HG03280 (cell line): ENCODE measurements around the gene NR0B2.
"Not testable (repeated sequence)": the region's sequence is repeated elsewhere in the genome, so short reads cannot be mapped to it uniquely, and the experiment has no call there.

Experiments used
- ATAC-seq: cut with Tn5 transposase; IDR thresholded peaks from one replicate; pipeline ENCODE4 v1.9.1; 2021; ENCODE audit warnings: mild to moderate bottlenecking, moderate library complexity; ENCODE audit not compliant: unreplicated experiment

Gene NR0B2

DNA sequence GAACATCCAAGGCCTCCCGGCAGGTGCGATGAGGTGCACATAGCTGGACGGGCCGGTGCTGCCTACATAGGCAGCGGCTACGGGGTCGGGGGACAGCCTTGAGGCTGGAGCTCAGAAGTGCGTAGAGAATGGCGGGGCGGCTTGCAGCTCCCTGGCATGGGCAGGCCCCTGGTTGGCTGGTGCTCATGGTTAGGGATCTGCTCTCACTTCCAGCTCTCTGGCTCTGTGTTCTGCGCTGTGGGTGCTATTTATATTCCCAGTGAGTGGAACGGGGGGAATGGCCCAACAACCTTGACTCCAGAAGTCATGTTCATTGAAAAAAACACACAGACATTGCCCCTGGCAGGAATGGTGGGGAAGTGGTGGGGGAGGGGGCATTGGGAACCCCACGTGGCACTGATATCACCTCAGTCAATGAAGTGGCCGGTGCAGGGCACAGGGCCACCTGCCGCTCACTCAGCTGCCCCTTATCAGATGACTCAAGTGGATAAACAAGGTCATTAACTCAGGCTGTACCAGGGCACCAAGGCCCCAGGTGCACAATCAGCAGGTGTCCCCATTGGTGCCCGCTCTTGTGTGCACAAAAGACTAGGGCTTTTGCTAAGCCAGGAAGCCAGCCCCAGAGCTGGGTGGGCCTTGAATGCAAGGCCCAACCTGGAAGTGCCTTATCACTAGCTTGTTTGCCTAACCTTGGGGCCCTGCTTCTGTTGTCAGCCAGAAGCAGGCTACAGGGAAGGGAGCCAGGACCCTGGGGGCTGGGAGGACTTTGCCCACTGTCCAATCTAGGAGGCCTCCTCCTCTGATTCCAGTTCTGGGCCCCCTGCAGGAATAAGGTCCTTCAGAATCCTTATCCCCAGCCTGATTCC is at the start of gene NR0B2:
TSS of gene NR0B2 (minus strand) at position 222 of the 866 bp plus-strand sequence. CDS start at position 187, 35 bp downstream.
- no peak for ATAC-seq

DNA sequence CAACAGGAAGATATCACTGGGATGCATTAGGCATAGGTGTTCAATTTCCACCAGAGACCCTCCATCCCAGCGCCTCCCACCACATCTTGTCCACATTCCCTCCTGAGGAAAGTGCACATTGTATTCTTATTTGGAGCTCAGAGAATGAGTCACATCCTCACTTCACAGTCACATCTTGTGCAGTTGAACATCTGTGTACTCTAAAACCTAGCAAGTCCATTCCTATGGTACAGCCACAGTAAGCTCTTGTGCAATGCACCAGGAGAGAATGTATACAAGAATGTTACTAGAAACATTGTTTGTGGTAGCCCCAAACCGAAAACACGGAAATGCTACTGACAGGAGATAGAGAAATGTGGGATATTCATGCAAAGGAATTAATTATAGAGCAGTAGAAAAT is 48.1 kb upstream of the NR0B2 start:
- ATAC-seq, result no peak

DNA sequence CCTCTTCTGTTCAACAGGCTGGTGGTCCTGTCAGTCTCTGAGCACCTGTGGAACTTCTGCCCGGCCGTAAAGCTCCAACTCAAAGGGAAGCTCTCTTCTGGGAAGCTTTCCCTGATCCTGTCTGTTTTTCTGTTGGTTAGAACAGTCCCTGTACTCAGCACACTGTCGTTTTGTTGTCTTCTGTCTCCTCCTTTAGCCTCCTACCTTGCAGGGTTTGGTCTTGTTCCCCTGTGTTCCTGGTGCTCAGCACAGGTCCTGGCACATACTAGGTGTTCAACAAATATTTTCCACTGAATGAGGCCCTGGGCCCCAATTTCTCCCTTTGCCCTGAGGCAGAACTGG is 46.8 kb upstream of the NR0B2 start:
- no peak for ATAC-seq

DNA sequence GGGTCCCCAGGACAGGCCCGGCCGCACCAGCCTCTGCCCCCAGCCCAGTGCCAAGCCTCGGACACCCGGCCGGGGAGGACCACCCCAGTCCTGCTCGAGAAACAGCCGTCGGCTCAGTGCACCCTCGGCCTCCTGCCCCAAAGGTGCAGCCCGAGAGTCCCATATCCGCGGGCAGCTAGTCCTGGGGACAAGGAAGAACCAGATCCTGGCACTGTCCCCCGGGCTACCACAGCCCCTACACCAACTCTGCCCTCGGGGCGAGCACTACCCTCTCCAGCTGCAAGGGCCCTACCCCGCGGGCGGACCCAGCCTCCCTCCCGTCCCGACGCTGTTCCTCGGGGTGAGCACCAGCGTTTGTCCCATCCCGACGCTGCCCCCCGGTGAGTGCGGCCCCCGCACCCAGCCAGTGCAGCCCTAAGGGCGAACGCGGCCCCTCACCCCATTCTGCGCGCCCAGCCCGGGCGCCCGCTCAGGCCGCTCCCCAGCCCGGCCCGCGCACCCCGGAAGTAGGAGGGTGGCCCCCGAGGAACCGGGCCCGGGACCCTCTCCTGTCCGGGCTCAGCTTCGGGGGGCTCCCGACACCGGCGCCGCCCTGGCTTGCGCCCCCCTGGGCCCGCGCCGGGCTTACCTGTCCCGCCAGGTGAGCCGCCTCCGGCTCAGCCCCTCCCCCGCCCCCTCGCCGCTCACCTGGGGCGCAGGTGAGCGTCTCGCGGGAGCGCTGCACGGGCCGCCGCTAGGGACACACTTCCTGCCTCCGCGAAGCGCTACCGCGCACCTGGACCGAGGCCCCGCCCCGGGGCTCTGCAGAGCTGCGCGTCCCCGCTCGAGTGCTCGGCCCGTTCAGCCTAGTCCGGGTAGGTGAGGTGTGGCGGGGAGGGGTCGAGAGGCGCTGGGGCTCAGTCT is 46.2 kb upstream of the NR0B2 start, which contains the start of gene KDF1:
TSS of gene KDF1 (minus strand) at position 747 of the 903 bp plus-strand sequence. CDS start 8,088 bp downstream, outside the sequence.
- ATAC-seq, result no peak

DNA sequence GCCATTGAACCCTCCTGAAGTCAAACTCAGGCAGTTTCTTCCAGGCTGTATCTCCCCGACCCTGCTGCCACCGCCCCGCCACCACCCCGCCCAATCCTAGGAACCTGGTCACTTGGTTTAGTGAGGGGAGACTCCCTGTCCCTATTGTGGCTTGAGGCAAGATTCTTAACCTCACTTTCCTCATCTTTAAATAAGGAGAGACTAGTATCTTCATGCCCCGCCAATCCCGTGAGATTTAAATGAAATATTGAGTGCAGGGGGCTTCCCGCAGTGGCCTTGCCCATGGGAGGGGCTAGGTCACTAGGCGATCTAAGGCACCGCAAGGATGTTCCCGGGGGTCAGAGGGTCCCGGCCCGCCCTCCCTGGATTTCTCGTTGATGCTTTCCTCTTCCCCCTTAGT is 45.5 kb upstream of the NR0B2 start:
- ATAC-seq, result no peak

- no peak for ATAC-seq
These were observed 43.5 kb upstream of the NR0B2 start for GRCh38 chr1:26957306-26957705.

GRCh38 chr1:26956321-26956720 is 42.5 kb upstream of the NR0B2 start:
- no peak for ATAC-seq

DNA sequence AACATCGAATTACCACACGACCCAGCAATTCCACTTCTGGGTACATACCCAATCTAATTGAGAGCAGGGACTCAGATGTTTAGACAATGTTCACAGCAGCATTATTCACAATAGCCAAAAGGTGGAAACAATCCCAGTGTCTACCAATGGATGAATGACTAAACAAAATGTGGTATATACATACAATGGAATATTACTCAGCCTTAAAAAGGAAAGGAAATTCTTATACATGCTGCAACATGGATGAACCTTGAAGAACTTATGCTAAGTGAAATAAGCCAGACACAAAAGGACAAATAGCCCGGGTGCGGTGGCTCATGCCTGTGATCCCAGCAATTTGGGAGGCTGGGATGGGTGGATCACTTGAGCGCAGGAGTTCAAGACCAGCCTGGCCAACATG is 39.6 kb upstream of the NR0B2 start:
- no peak for ATAC-seq

DNA sequence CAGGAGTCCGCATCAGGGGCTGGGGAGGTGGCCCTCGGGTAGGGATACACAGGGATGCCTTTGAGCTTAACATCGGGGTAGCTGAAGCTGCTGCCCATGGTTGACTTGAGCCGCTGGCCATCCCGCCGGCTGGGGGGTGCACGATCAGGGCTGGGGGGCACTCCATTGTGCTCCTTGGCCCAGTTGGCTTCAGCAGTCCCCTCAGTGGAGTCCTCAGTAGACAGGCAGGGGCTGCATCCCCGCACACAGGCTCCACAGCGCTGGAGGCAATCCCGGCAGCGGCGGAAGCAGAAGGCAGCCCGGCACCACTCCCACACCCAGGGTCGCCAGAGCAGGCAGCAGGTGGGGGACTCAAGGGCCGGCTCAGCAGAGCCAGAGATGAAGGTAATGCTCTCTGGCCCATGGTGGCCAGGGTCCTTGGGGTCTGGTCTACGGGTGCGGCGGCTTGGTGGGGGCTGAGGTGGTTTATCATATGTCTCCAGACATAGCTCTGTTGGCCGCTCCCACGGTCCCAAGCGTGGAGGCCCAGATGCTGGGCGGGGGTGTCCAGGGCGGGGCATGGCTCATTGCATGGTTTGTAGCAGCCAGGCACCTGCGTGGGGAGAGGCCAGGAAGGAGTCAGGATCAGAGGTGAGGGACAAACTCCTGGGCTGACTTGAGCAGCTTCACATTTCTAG is 38.2 kb upstream of the NR0B2 start:
- ATAC-seq, result no peak

GRCh38 chr1:26951216-26951615 is 37.4 kb upstream of the NR0B2 start:
- no peak for ATAC-seq

DNA sequence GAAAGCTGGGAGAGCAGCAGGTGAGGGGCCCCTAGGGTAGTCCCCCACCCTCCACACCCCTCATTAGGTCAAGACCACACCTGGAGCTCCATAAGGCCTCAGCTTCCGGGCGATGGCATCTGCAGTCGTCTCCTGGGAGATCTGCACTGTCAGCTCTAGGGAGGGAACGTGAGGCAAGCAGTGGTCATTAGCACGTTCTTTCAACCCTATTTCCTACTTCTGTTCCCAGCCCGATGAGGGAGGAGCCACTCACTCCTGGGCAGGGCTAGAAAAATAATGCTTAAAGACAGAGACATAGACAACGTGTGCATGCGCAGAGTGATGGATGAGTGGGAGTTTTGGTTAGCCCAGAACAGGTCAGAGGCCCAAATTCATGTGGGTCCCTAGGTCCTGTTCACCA is 36.8 kb upstream of the NR0B2 start:
- no peak for ATAC-seq

GRCh38 chr1:26949926-26950319 is 36.1 kb upstream of the NR0B2 start:
- no peak for ATAC-seq

GRCh38 chr1:26949266-26949925 is 35.6 kb upstream of the NR0B2 start:
- ATAC-seq, result no peak

- ATAC-seq, result not testable (repeated sequence)
These were observed 34.9 kb upstream of the NR0B2 start for GRCh38 chr1:26948725-26949057.

DNA sequence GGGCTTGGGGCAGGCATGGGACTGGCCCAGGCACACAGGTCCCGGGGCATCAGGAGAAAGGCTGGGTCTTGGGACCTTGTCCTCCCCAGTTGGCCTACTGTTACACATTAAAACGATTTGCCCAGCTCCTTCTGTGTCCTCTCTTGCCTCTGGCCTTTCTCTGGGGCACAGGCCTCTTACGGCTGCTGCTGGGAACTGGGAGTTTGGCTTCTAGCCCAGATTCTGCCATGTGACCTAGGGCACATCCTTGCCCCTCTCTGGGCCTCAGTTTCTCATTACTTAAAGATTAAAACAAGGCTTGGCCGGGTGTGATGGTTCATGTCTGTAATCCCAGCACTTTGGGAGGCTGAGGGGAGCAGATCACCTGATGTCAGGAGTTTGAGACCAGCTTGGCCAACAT is 32.5 kb upstream of the NR0B2 start:
- ATAC-seq, result no peak

DNA sequence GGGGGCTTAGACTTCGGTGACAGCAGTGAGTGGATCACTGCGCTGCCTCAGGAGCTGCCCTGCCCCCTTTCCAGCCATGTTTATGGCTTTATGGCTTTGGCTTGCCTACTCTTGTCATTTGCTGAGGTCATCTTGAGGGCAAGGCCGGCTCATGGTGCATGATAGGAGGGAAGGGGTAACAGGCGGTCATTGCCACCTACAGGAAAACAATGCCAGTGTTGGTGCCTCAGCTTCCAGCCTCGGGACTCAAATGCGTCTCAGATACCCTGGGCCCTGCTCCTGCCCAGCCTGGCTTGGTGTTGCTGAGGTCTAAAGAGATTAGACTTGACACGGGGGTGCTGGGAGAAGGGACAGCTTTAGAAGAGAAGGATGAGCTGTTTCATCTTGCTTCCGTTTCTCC is 32.0 kb upstream of the NR0B2 start:
- ATAC-seq, result no peak

- no peak for ATAC-seq
These were observed 31.4 kb upstream of the NR0B2 start for GRCh38 chr1:26945138-26945537.

DNA sequence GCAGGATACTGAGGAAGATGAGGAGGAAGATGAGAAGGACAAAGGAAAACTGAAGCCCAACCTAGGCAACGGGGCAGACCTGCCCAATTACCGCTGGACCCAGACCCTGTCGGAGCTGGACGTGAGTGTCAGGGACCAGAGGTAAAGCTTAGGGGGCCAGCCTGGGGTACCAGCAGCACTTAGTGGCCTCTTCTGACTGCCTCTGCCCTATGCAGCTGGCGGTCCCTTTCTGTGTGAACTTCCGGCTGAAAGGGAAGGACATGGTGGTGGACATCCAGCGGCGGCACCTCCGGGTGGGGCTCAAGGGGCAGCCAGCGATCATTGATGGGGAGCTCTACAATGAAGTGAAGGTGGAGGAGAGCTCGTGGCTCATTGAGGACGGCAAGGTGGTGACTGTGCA is 28.9 kb upstream of the NR0B2 start:
- ATAC-seq, result no peak

DNA sequence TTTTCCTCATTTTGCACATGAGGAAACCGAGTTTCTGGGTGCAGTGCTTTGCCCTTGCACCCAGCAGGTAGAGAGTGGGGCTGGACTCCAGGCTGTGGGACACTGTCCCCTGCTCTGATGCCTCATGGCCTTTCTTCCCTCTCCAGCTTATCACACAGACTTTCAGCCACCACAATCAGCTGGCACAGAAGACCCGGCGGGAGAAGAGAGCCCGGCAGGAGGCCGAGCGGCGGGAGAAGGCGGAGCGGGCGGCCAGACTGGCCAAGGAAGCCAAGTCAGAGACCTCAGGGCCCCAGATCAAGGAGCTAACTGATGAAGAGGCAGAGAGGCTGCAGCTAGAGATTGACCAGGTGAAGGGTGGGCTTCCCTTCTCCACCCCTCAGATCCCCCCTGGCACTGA is 27.5 kb upstream of the NR0B2 start:
- no peak for ATAC-seq

- ATAC-seq, result no peak
These were observed 24.9 kb upstream of the NR0B2 start for GRCh38 chr1:26938659-26939025.
